Erythroblast (primary cell): ENCODE results near the gene RTKN2.
"Not testable (repeated sequence)": the region's sequence is repeated elsewhere in the genome, so short reads cannot be mapped to it uniquely, and the experiment has no call there.

Experiments used
- GATA1 ChIP-seq: IDR thresholded peaks from 2 replicates; pipeline ENCODE4 v1.6.1; 2011; ENCODE audit warnings: low read depth, mild to moderate bottlenecking, control low read depth, low read length, moderate library complexity
- POLR2A ChIP-seq: IDR thresholded peaks from 2 replicates; pipeline ENCODE4 v1.6.1; 2011; ENCODE audit warnings: mild to moderate bottlenecking, low read length

- TF ChIP-seq POLR2A, GATA1: not testable (repeated sequence)
These were observed 27.1 kb downstream of the RTKN2 start for GRCh38 chr10:62241521-62241920.
